Mesendoderm (in vitro differentiated cells): Measurements from ENCODE around the gene PPP1R7.

ENCODE experiments used
- DNase-seq: peaks from one replicate; pipeline ENCODE4 v3.0.0; 2013
- H2AK5ac ChIP-seq: 2 replicates; pipeline ENCODE4 v1.6.1; 2013; ENCODE audit warnings: low read length, inconsistent platforms
- H2BK120ac ChIP-seq: 2 replicates; pipeline ENCODE4 v1.6.1; 2013; ENCODE audit warnings: low read depth, mild to moderate bottlenecking, low read length, moderate library complexity, mixed read lengths
- H2BK15ac ChIP-seq: replicated peaks from 2 replicates; pipeline ENCODE4 v1.6.1; 2013; ENCODE audit warnings: low read depth, mild to moderate bottlenecking, moderate library complexity
- H2BK5ac ChIP-seq: 2 replicates; pipeline ENCODE4 v1.6.1; 2013; ENCODE audit warnings: low read length, inconsistent platforms
- H3K18ac ChIP-seq: 2 replicates; pipeline ENCODE4 v1.6.1; 2013; ENCODE audit warnings: mild to moderate bottlenecking, low read length, mixed read lengths
- H3K23ac ChIP-seq: one replicate; pipeline ENCODE4 v1.6.1; 2013; ENCODE audit warnings: low read length
- H3K27ac ChIP-seq: 2 replicates; pipeline ENCODE4 v1.5.1; 2013; ENCODE audit warnings: low read depth, mild to moderate bottlenecking, inconsistent platforms, low read length, moderate library complexity
- H3K27me3 ChIP-seq: 2 replicates; pipeline ENCODE4 v1.6.1; 2013; ENCODE audit warnings: low read length, control low read depth, mild to moderate bottlenecking, inconsistent platforms; ENCODE audit not compliant: insufficient read depth, poor library complexity
- H3K36me3 ChIP-seq: 2 replicates; pipeline ENCODE4 v1.6.1; 2013; ENCODE audit warnings: low read length, inconsistent platforms; ENCODE audit not compliant: control insufficient read depth, insufficient read depth
- H3K4ac ChIP-seq: one replicate; pipeline ENCODE4 v1.6.1; 2013; ENCODE audit warnings: low read depth, mild to moderate bottlenecking, low read length, moderate library complexity
- H3K4me1 ChIP-seq: 2 replicates; pipeline ENCODE4 v1.6.1; 2013; ENCODE audit warnings: low read depth, low read length, inconsistent platforms; ENCODE audit not compliant: control insufficient read depth
- H3K4me2 ChIP-seq: 2 replicates; pipeline ENCODE4 v1.6.1; 2013; ENCODE audit warnings: low read length
- H3K4me3 ChIP-seq: 2 replicates; pipeline ENCODE4 v1.5.1; 2013; ENCODE audit warnings: mild to moderate bottlenecking, low read length
- H3K56ac ChIP-seq: one replicate; pipeline ENCODE4 v1.6.1; 2013; ENCODE audit warnings: low read length
- H3K79me1 ChIP-seq: 2 replicates; pipeline ENCODE4 v1.6.1; 2013; ENCODE audit warnings: low read length, inconsistent platforms
- H3K79me2 ChIP-seq: 2 replicates; pipeline ENCODE4 v1.6.1; 2013; ENCODE audit warnings: mild to moderate bottlenecking, low read length; ENCODE audit not compliant: control insufficient read depth, insufficient read depth
- H3K9ac ChIP-seq: 2 replicates; pipeline ENCODE4 v1.6.1; 2013; ENCODE audit warnings: low read length, inconsistent platforms
- H4K5ac ChIP-seq: one replicate; pipeline ENCODE4 v1.6.1; 2013; ENCODE audit warnings: low read length
- H4K8ac ChIP-seq: one replicate; pipeline ENCODE4 v1.6.1; 2013; ENCODE audit warnings: low read depth, mild to moderate bottlenecking, control low read depth, low read length, moderate library complexity
- WGBS: extraction: QIAGEN DNeasy Blood & Tissue Kit; methylation state at CpG from one replicate; pipeline ENCODE4 v1.1.7; 2013; ENCODE audit warnings: low lambda C conversion rate, missing lambda C conversion rate; ENCODE audit not compliant: insufficient coverage; ENCODE audit errors: extremely low coverage; 5-methylcytosine and 5-hydroxymethylcytosine counted together

PPP1R7 gene

GRCh38 chr2:241187918-241188234, 37.6 kb downstream of the PPP1R7 start:
- Histone ChIP-seq H3K23ac (no peak overlapping the region), H2AK5ac (no peak overlapping the region), H3K9ac (no peak overlapping the region), H3K27ac (no peak overlapping the region), H3K79me1 (no peaks in the 10 kb centered on the region), H2BK5ac (no peak overlapping the region), H3K4me3 (no peak overlapping the region), H2BK120ac (no peak overlapping the region), H4K5ac (no peak overlapping the region), H3K56ac (no peak overlapping the region), H3K36me3 (no peaks in the 10 kb centered on the region), H3K79me2 (no peaks in the 10 kb centered on the region), H3K18ac (no peak overlapping the region), H4K8ac (no peak overlapping the region), H2BK15ac (no peak overlapping the region), H3K4ac (no peak overlapping the region), H3K4me2 (no peak overlapping the region), H3K27me3 (no peaks in the 10 kb centered on the region), H3K4me1 (peaks cover 3% of the 10 kb centered on the region)
- no peak for DNase-seq
- no CpG with 5 or more reads among the region's 4 CpGs for WGBS

- no peaks in the 10 kb centered on the region for H3K79me2 ChIP-seq
Measured at GRCh38 chr2:241188361-241189092, 38.3 kb downstream of the PPP1R7 start, which contains the start of gene ANO7. TSS of gene ANO7 (plus strand) at chr2:241188677. CDS start at chr2:241190064, 1,387 bp downstream.

GRCh38 chr2:241189093-241189855, 39.0 kb downstream of the PPP1R7 start:
- Histone ChIP-seq H3K18ac (no peak overlapping the region), H3K36me3 (no peaks in the 10 kb centered on the region), H3K4ac (no peak overlapping the region), H2BK5ac (no peak overlapping the region), H3K4me2 (no peak overlapping the region), H2BK120ac (no peak overlapping the region), H3K27ac (no peak overlapping the region), H3K79me1 (no peaks in the 10 kb centered on the region), H4K8ac (no peak overlapping the region), H3K27me3 (no peaks in the 10 kb centered on the region), H2AK5ac (no peak overlapping the region), H3K4me3 (no peak overlapping the region), H3K23ac (no peak overlapping the region), H3K4me1 (peaks cover 3% of the 10 kb centered on the region), H3K9ac (no peak overlapping the region), H3K79me2 (no peaks in the 10 kb centered on the region), H4K5ac (no peak overlapping the region), H2BK15ac (no peak overlapping the region), H3K56ac (no peak overlapping the region)
- no peak for DNase-seq
- no CpG with 5 or more reads among the region's 32 CpGs for WGBS

More at GRCh38 chr2:241188361-241189092, 38.3 kb downstream of the PPP1R7 start, which contains the start of gene ANO7:
- Histone ChIP-seq H3K4me2 (no peak within 1 kb of the TSS), H2BK120ac (no peak within 1 kb of the TSS), H3K27me3 (no peaks in the 10 kb centered on the region), H3K23ac (no peak within 1 kb of the TSS), H4K5ac (no peak within 1 kb of the TSS), H3K27ac (no peak within 1 kb of the TSS), H3K56ac (peak within 1 kb of the TSS; percentile 50), H2BK15ac (no peak within 1 kb of the TSS), H3K4me1 (peaks cover 3% of the 10 kb centered on the region), H3K36me3 (no peaks in the 10 kb centered on the region), H3K4me3 (no peak within 1 kb of the TSS), H2AK5ac (no peak within 1 kb of the TSS), H3K4ac (no peak within 1 kb of the TSS), H4K8ac (no peak within 1 kb of the TSS), H3K18ac (no peak within 1 kb of the TSS), H3K9ac (no peak within 1 kb of the TSS), H2BK5ac (no peak within 1 kb of the TSS), H3K79me1 (no peaks in the 10 kb centered on the region)
- WGBS, result no CpG with 5 or more reads among the region's 21 CpGs
- DNase-seq, result no peak

- H3K18ac ChIP-seq, result no peak overlapping the region
- WGBS, result no CpG with 5 or more reads among the region's 15 CpGs
- no peak for DNase-seq
Measured at GRCh38 chr2:241189856-241190201, 39.6 kb downstream of the PPP1R7 start.

GRCh38 chr2:241190291-241190981, 40.2 kb downstream of the PPP1R7 start:
- H3K56ac ChIP-seq, result no peak overlapping the region
- H3K4me2 ChIP-seq, result no peak overlapping the region
- peaks cover 3% of the 10 kb centered on the region for H3K4me1 ChIP-seq
- no peak overlapping the region for H3K9ac ChIP-seq
- H3K27ac ChIP-seq, result no peak overlapping the region
- no peaks in the 10 kb centered on the region for H3K27me3 ChIP-seq
- no CpG with 5 or more reads among the region's 19 CpGs for WGBS
- H3K4ac ChIP-seq, result no peak overlapping the region
- no peaks in the 10 kb centered on the region for H3K79me1 ChIP-seq
- no peak overlapping the region for H2BK120ac ChIP-seq
- no peak overlapping the region for H3K18ac ChIP-seq
- H2AK5ac ChIP-seq, result no peak overlapping the region
- H4K8ac ChIP-seq, result no peak overlapping the region
- H4K5ac ChIP-seq, result no peak overlapping the region
- no peaks in the 10 kb centered on the region for H3K36me3 ChIP-seq
- H2BK5ac ChIP-seq, result no peak overlapping the region
- no peaks in the 10 kb centered on the region for H3K79me2 ChIP-seq
- DNase-seq, result no peak
- no peak overlapping the region for H3K23ac ChIP-seq
- H3K4me3 ChIP-seq, result no peak overlapping the region
- H2BK15ac ChIP-seq, result no peak overlapping the region

More at GRCh38 chr2:241189856-241190201, 39.6 kb downstream of the PPP1R7 start:
- Histone ChIP-seq H3K27me3 (no peaks in the 10 kb centered on the region), H2BK120ac (no peak overlapping the region), H3K4me1 (peaks cover 3% of the 10 kb centered on the region), H2BK5ac (no peak overlapping the region), H3K27ac (no peak overlapping the region), H3K56ac (no peak overlapping the region), H3K79me2 (no peaks in the 10 kb centered on the region), H4K5ac (no peak overlapping the region), H4K8ac (no peak overlapping the region), H3K36me3 (no peaks in the 10 kb centered on the region), H2AK5ac (no peak overlapping the region), H3K4ac (no peak overlapping the region), H3K23ac (no peak overlapping the region), H3K9ac (no peak overlapping the region), H2BK15ac (no peak overlapping the region), H3K4me2 (no peak overlapping the region), H3K79me1 (no peaks in the 10 kb centered on the region), H3K4me3 (no peak overlapping the region)
